Suprapubic skin (tissue), 4 donors: Measurements from ENCODE around the gene ARHGEF7.

ENCODE experiments used
- POLR2A ChIP-seq, 2 donors: fragments of 450-650 bp; IDR thresholded peaks; one replicate each; pipeline ENCODE4 v1.6.1; 2017; ENCODE audit warnings: antibody characterized with exemption in 2 of 2, mild to moderate bottlenecking in 2 of 2, moderate library complexity in 2 of 2
- POLR2AphosphoS5 ChIP-seq, 3 donors: sonication (generic); formaldehyde crosslinking; IDR thresholded peaks; one replicate each; pipeline ENCODE4 v1.6.1; 2017; ENCODE audit warnings: antibody characterized with exemption in 3 of 3
- TF ChIP-seq, protein P1 (sequence below), 2 donors: fragments of 200-600 bp in 1 of 2; fragments of 450-650 bp in 1 of 2; sonication (generic) in 1 of 2; IDR thresholded peaks; one replicate each; pipeline ENCODE4 v1.5.1; 2016 to 2019; ENCODE audit warnings: antibody characterized with exemption in 2 of 2, mild to moderate bottlenecking in 1 of 2, moderate library complexity in 1 of 2

DNA sequence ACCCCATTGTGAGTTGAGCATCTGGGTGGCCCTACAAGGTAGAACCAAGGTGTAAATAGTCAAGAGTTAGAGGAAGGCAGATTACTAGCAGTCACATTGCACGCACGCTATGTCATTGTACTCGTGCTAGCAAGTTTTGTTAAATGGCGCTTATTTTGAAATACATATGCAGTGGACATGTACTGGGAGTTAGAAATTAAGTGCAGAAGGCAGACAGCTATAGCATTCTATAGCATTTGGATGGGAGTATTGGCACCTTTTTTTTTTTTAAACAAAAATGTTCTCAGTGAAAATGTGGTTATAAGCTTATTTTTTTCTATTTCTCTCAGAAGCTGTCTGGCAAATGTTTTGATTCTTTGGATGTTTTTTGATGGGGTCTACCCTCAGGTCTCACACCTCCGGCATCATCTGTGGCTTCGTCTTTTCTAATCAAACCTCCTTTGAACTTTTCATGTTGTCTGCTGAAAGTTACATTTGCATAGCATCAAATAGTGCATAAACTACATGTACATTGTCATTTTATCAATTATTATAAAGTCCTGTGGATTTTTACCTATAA lies 68.1 kb downstream of the ARHGEF7 start:
- TF ChIP-seq, protein P1, sequence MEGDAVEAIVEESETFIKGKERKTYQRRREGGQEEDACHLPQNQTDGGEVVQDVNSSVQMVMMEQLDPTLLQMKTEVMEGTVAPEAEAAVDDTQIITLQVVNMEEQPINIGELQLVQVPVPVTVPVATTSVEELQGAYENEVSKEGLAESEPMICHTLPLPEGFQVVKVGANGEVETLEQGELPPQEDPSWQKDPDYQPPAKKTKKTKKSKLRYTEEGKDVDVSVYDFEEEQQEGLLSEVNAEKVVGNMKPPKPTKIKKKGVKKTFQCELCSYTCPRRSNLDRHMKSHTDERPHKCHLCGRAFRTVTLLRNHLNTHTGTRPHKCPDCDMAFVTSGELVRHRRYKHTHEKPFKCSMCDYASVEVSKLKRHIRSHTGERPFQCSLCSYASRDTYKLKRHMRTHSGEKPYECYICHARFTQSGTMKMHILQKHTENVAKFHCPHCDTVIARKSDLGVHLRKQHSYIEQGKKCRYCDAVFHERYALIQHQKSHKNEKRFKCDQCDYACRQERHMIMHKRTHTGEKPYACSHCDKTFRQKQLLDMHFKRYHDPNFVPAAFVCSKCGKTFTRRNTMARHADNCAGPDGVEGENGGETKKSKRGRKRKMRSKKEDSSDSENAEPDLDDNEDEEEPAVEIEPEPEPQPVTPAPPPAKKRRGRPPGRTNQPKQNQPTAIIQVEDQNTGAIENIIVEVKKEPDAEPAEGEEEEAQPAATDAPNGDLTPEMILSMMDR (IDR thresholded peaks at IDR 0.05) = no peak
- TF ChIP-seq POLR2AphosphoS5 (IDR thresholded peaks at IDR 0.05) (no peak), POLR2A (IDR thresholded peaks at IDR 0.05) (no peak)
